GM20000 (cell line): ENCODE measurements around the gene MRPL43.

ENCODE experiments used
- DNase-seq: peaks from one replicate; pipeline ENCODE4 v3.0.0; 2012; ENCODE audit warnings: low spot score
- TF ChIP-seq, protein P1 (sequence below): IDR thresholded peaks from 2 replicates; pipeline ENCODE4 v1.5.1; 2012; ENCODE audit warnings: mild to moderate bottlenecking, control low read depth; ENCODE audit errors: extremely low read depth, missing control alignments

MRPL43 gene

DNA sequence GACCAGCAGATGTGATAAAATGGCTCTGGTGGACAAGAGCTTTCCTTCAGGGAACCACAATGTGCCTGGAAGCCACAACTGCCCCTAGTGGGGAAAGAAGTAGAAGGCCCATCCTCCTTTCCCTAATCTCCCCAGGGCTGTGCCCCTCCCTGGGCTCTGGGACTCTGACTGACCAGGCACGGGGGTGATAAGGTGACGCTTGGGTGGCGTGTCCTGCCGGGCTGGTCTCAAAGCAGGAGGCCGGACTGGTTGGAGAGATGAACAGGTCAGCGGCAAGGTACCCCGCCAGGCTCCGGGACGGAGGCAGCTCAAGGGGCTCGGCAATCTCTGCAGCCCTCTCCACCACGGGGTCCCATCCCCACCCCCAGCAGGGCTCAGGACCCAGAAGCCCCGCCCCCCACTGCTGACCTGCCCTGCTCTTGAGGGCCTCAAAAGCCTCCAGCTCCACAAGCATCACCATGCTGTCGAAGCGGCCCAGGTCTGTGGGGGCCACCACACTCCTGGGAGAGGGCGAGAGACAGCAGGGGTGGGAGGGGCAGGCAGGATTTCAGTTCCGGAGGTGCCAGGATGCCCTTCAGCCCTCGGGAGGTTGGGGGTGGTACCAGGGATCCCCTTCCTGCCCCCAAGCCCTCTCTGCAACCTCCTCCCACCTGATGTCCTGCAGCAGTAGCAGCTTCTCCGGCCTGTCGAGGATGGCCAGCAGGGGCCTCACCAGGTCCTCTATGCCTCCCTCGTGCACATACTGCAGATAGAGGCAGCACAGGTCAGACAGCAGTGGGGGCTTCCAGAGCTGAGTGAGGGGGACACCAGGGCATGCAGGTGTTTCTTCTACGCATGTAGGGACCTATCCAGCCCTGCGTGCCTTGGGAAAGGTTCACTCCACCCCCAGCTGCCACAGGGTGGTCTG lies 24.5 kb upstream of the MRPL43 start:
- no peak for DNase-seq
- TF ChIP-seq, protein P1, sequence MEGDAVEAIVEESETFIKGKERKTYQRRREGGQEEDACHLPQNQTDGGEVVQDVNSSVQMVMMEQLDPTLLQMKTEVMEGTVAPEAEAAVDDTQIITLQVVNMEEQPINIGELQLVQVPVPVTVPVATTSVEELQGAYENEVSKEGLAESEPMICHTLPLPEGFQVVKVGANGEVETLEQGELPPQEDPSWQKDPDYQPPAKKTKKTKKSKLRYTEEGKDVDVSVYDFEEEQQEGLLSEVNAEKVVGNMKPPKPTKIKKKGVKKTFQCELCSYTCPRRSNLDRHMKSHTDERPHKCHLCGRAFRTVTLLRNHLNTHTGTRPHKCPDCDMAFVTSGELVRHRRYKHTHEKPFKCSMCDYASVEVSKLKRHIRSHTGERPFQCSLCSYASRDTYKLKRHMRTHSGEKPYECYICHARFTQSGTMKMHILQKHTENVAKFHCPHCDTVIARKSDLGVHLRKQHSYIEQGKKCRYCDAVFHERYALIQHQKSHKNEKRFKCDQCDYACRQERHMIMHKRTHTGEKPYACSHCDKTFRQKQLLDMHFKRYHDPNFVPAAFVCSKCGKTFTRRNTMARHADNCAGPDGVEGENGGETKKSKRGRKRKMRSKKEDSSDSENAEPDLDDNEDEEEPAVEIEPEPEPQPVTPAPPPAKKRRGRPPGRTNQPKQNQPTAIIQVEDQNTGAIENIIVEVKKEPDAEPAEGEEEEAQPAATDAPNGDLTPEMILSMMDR = no peak

DNA sequence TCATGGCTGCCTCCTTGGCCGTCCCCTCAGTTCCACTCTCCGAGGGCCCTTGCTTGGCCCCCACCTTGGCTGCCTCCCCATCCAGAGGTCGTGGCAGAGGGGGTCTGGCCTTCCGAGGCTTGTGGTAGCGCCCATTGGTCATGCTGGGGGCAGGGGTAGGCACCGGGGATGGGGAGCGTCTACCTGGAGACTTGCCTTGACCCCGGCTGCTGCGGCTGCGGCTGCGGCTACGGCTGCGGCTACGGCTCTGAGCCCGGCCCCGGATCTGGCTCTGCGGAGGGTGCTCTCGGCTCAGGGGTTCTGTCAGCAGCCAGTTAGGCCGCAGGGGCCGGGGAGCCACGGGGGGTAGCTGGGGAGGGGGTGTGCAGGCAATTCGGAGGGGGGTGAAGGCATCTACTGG lies 23.0 kb upstream of the MRPL43 start:
- no peak for DNase-seq
- TF ChIP-seq, protein P1 = no peak

DNA sequence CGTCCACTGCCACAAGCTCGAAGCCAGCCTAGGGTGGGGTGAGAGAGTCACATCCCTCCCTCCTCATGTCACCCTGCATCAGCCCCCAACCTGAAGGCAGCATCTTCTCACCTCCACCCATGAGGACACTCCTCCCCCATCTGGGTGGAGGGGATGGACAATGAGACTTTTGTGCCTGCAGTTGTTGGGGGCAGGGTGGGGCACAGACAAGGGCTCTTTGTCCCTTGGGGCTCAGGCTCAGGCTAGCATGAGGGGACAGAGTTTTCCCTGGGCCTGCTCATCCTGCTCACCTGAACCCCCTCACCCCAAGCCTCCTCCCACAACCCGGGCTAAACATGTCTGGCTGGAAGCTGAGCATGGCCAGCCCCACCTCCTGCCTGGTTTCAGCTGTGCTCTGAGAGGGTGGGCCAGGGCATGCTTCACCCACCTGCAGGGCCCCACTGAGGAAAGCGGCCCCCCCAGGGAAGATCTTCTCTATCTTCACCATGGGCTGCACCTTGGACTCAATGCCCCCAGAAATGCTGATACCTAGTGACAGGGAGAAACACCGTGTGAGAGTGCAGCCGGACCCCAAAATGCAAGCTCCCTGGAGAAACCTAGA lies 21.6 kb upstream of the MRPL43 start:
- TF ChIP-seq, protein P1 = no peak
- no peak for DNase-seq

DNA sequence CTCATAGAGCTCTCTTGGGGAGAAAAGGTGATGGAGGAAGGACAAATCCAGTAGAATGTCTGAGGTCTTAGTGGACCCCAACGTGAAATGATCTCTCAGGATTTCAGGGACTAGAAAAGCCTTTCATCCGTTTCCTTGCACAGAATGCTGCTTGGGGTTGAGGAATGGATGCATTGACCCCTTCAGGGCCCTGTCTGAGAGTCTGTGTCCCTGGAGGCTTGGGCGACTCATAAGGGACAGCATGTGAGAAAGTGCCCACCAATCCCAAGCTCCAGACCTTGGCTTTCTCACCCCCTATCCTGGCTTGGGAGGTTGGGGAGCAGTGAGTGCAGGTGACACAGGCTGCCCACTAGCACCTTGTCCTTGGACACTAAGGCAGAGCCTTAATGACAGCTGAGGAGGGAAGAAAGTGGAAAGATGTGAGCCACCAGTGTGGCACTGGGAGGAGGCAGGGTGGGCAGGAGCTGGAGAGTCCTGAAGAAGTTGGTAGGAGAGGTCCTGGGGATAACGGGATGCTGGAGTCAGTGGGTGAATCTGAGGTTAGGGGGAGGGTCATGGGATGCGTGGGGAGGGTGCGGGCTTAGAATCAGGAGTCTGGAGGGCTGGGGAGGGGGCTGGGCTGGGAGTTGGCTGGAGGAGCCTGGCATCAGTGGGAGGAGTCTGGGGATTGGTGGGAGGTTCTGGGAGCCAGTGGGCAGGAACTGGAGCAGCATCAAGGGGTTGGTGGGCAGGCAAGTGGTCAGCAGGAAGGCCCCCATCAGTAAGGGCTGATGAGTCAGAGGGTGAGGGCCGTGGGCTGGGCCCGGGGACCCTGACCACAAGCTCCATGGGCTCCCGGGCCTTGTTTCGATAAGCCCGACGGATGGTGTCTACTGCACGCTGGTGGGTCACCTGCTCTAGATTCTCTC lies 20.9 kb upstream of the MRPL43 start:
- DNase-seq = no peak

DNA sequence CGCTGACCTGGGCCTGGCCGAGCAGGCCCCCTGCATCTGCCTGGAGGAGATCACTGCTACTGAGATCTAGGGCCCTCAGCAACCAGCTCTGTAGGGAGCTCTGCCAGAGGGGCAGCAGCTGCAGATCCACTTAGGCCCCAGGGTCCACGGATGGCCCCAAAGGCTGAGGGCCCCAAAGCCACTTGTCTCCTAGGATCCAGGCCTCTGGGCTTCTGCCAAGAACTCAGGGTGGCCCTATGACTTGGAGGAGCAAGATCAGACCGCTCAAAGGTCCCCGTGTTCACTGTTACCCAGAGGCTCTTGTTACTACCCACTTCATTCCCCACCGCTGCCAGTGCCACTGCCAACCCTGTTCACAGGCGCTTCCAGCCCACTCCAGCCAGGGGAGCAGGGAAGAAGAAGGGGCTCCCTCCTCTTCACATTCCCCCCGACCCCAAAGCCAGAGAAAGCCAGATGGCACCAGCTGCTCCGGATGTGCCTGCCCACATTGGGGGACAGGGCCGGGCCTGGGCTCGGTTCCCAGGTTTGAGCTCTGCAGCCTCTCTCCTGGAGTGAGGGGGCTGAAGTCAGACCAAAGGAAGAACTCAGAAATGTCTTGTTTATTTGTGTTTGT lies 19.9 kb upstream of the MRPL43 start:
- DNase-seq = no peak

More for the DNA sequence above, 20.9 kb upstream of the MRPL43 start:
- TF ChIP-seq, protein P1 = no peak

DNA sequence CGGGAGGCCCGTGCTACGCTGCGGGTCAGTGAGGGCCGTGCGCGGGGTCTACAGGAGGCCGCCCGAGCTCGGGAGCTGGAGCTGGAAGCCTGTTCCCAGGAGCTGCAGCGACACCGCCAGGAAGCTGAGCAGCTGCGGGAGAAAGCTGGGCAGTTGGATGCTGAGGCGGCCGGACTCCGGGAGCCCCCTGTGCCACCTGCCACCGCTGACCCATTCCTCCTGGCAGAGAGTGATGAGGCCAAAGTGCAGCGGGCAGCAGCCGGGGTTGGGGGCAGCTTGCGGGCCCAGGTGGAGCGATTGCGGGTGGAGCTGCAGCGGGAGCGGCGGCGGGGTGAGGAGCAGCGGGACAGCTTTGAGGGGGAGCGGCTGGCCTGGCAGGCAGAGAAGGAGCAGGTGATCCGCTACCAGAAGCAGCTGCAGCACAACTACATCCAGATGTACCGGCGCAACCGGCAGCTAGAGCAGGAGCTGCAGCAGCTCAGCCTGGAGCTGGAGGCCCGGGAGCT lies 19.3 kb upstream of the MRPL43 start:
- DNase-seq = no peak
- TF ChIP-seq, protein P1 = no peak

More for the DNA sequence above, 19.9 kb upstream of the MRPL43 start:
- TF ChIP-seq, protein P1 = no peak
